Gastrocnemius medialis (tissue), 4 donors: ENCODE results near the gene UBP1. TPM values are rescaled to one million over a fixed set of nuclear protein-coding genes. Genes with fewer than 3 reads are reported as not detected.

Experiments used
- ATAC-seq, 2 donors: fragments of 150-250 bp; one replicate each; pipeline ENCODE4 v1.9.1; 2016
- DNase-seq, 2 donors: peaks; one replicate each; pipeline ENCODE4 v3.0.0-alpha.2; 2019
- H3K27ac ChIP-seq, 4 donors: fragments of 200-600 bp; sonication (generic); 1 replicate in 1 of 4; 2 replicates in 3 of 4; pipeline ENCODE4 v1.5.1; 2016 to 2018; ENCODE audit warnings: mild to moderate bottlenecking in 2 of 4, moderate library complexity in 1 of 4
- H3K27me3 ChIP-seq, 3 donors: fragments of 200-600 bp; sonication (generic) in 2 of 3; 1 replicate in 1 of 3; 2 replicates in 2 of 3; pipeline versions ENCODE4 v1.5.1 to v1.6.0; 2016 to 2019; ENCODE audit warnings: mild to moderate bottlenecking in 1 of 3, moderate library complexity in 1 of 3
- H3K36me3 ChIP-seq, 2 donors: fragments of 200-600 bp; sonication (generic) in 1 of 2; one replicate each; pipeline ENCODE4 v1.5.1; 2017 to 2018
- H3K4me1 ChIP-seq, 2 donors: fragments of 200-600 bp; sonication (generic) in 1 of 2; one replicate each; pipeline ENCODE4 v1.5.1; 2016 to 2017; ENCODE audit warnings: mild to moderate bottlenecking in 2 of 2
- H3K4me3 ChIP-seq, 4 donors: fragments of 200-600 bp; sonication (generic) in 3 of 4; 1 replicate in 1 of 4; 2 replicates in 3 of 4; pipeline ENCODE4 v1.5.1; 2016 to 2019; ENCODE audit warnings: mild to moderate bottlenecking in 2 of 4
- H3K9me3 ChIP-seq, 3 donors: fragments of 200-600 bp; sonication (generic) in 2 of 3; 1 replicate in 1 of 3; 2 replicates in 2 of 3; pipeline ENCODE4 v1.5.1; 2016 to 2019
- CTCF ChIP-seq, 5 experiments: fragments of 450-650 bp in 3 of 5; fragments of 200-600 bp in 2 of 5; sonication (generic) in 2 of 5; IDR thresholded peaks in 4 of 5; conservative IDR thresholded peaks in 1 of 5; 1 replicate in 4 of 5; 2 replicates in 1 of 5; pipeline ENCODE4 v1.5.1; 2016 to 2019; ENCODE audit warnings: antibody characterized with exemption in 5 of 5, mild to moderate bottlenecking in 3 of 5, moderate library complexity in 3 of 5
- POLR2A ChIP-seq, 2 donors: fragments of 450-650 bp; IDR thresholded peaks; one replicate each; pipeline ENCODE4 v1.6.1; 2017; ENCODE audit warnings: antibody characterized with exemption in 2 of 2, mild to moderate bottlenecking in 2 of 2, moderate library complexity in 2 of 2
- in situ Hi-C, 4 donors: fragments of 200-750 bp; cut with MboI; loops; one replicate each; pipeline versions ENCODE4 v1.15.0 to v1.8.0; 2017; ENCODE audit warnings: low sequenced_read_pairs in 4 of 4
- intact Hi-C: fragments of 100-400 bp; cut with DNase I; formaldehyde crosslinking; loops from one replicate; pipeline ENCODE4 v1.15.1; 2023; ENCODE audit warnings: low total_unique reads
- total RNA-seq, 4 donors: library from RNA; depleted of rRNA; stranded (reverse); fragments of >200 nt; gene quantifications; one replicate each; pipeline versions ENCODE4 v1.1.0 to v1.2.3, GENCODE V29; 2016

The UBP1 gene
- total RNA-seq, 4 donors from 2014 or later, result 19.1 to 28.9 (median 24.2) TPM

GRCh38 chr3:33428734-33429133 is 11.5 kb downstream of the UBP1 start:
- Histone ChIP-seq H3K4me1 (peaks cover 59 to 61% of the 10 kb centered on the region in 2 donors), H3K4me3 (no peak overlapping the region), H3K27ac (peak overlapping the region in 1 of 4 donors; percentile 1), H3K9me3 (no peaks in the 10 kb centered on the region), H3K36me3 (peaks cover 0 to 3% of the 10 kb centered on the region in 2 donors), H3K27me3 (no peaks in the 10 kb centered on the region)
- in situ Hi-C loops, result no loop called here
- ATAC-seq, result no peak
- TF ChIP-seq CTCF (IDR thresholded peaks at IDR 0.05 in 4 of 5, conservative IDR thresholded peaks at IDR 0.05 in 1 of 5), result no peak
- no peak for TF ChIP-seq POLR2A (IDR thresholded peaks at IDR 0.05)
- DNase-seq, result no peak
- intact Hi-C loops, result no loop called here

GRCh38 chr3:33426630-33427317 is 13.4 kb downstream of the UBP1 start:
- intact Hi-C loops, result no loop called here
- no peak overlapping the region for H3K4me3 ChIP-seq
- ATAC-seq (no peak), DNase-seq (no peak)
- H3K9me3 ChIP-seq, result no peaks in the 10 kb centered on the region
- H3K27ac ChIP-seq, result peak overlapping the region in 3 of 4 donors; percentile 77 to 84 (median 78)
- no peaks in the 10 kb centered on the region for H3K27me3 ChIP-seq
- TF ChIP-seq CTCF (IDR thresholded peaks at IDR 0.05 in 4 of 5, conservative IDR thresholded peaks at IDR 0.05 in 1 of 5) (no peak), POLR2A (IDR thresholded peaks at IDR 0.05) (no peak)
- H3K36me3 ChIP-seq, result peaks cover 0 to 11% of the 10 kb centered on the region in 2 donors
- in situ Hi-C loops, result no loop called here
- peaks cover 50 to 54% of the 10 kb centered on the region in 2 donors for H3K4me1 ChIP-seq

DNA sequence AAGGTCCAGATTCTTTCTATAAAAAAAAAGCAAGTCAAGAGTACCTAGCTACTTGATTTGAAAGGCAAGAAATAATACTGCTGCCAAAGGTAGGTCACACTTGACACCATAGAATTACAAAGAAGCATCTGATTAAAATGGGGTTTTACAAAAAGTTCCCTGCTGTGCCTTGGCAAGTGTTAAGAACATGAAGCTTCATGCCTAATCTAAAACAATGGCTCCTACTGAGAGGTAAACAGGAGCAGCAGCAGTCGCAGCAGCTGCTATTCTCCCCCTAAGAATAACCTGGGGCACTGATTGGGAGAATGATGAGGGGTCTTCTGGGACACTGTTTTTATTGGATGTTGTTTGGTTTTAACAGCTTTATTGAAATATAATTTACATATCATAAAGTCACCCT is 14.1 kb downstream of the UBP1 start:
- ATAC-seq (no peak), DNase-seq (no peak)
- Histone ChIP-seq H3K4me3 (no peak overlapping the region), H3K9me3 (no peaks in the 10 kb centered on the region), H3K27ac (peak overlapping the region; percentile 27 to 84 (median 78)), H3K27me3 (no peaks in the 10 kb centered on the region), H3K4me1 (peaks cover 43 to 54% of the 10 kb centered on the region in 2 donors), H3K36me3 (peaks cover 0 to 15% of the 10 kb centered on the region in 2 donors)
- in situ Hi-C loops, result no loop called here
- no peak for TF ChIP-seq POLR2A (IDR thresholded peaks at IDR 0.05)
- TF ChIP-seq CTCF (IDR thresholded peaks at IDR 0.05 in 4 of 5, conservative IDR thresholded peaks at IDR 0.05 in 1 of 5), result no peak
- intact Hi-C loops, result no loop called here

DNA sequence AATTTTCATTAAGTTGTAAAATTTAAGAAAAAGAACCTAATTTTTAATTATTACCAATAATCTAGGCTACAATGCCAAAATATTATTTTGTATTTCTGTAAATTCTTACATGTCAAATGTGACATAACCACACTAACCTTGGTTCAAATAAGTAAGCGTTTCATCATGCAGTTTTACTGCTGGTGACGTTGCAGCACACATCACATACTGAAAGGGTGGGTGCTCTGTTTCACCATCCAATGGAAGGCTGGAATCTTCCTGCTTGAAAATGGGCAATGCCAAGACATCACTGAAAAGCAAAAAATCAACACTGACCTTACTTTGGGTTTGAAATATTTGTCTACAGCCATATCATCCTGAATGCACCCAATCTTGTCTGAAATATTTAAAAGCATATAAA is 14.8 kb downstream of the UBP1 start:
- peaks cover 0 to 18% of the 10 kb centered on the region in 2 donors for H3K36me3 ChIP-seq
- TF ChIP-seq POLR2A (IDR thresholded peaks at IDR 0.05), result no peak
- no peak for TF ChIP-seq CTCF (IDR thresholded peaks at IDR 0.05 in 4 of 5, conservative IDR thresholded peaks at IDR 0.05 in 1 of 5)

More for the DNA sequence above, 14.8 kb downstream of the UBP1 start:
- DNase-seq, result no peak
- H3K4me3 ChIP-seq, result no peak overlapping the region
- intact Hi-C loops, result loop anchor here (1.0 kb wide), 1 partner anchor 15 kb away; the partner anchor contains the start of gene UBP1
- H3K27me3 ChIP-seq, result no peaks in the 10 kb centered on the region
- in situ Hi-C loops, result no loop called here
- peaks cover 37 to 47% of the 10 kb centered on the region in 2 donors for H3K4me1 ChIP-seq
- ATAC-seq, result peak in 1 of 2 donors; percentile 37
- H3K9me3 ChIP-seq, result no peaks in the 10 kb centered on the region
- peak overlapping the region; percentile 77 to 84 (median 80) for H3K27ac ChIP-seq
